DND-41 (cell line): ENCODE measurements around the gene NAA15.

Source experiments
- EZH2 ChIP-seq: IDR thresholded peaks from 3 replicates; pipeline ENCODE4 v1.6.1; 2012; ENCODE audit warnings: borderline replicate concordance, low read depth, mild to moderate bottlenecking, moderate library complexity, low read length, inconsistent platforms; ENCODE audit not compliant: severe bottlenecking
- TF ChIP-seq, protein P1 (sequence below): IDR thresholded peaks from 2 replicates; pipeline ENCODE4 v1.5.1; 2012; ENCODE audit warnings: borderline replicate concordance, low read length, moderate library complexity, mild to moderate bottlenecking; ENCODE audit not compliant: poor library complexity, severe bottlenecking; ENCODE audit errors: extremely low read depth

DNA sequence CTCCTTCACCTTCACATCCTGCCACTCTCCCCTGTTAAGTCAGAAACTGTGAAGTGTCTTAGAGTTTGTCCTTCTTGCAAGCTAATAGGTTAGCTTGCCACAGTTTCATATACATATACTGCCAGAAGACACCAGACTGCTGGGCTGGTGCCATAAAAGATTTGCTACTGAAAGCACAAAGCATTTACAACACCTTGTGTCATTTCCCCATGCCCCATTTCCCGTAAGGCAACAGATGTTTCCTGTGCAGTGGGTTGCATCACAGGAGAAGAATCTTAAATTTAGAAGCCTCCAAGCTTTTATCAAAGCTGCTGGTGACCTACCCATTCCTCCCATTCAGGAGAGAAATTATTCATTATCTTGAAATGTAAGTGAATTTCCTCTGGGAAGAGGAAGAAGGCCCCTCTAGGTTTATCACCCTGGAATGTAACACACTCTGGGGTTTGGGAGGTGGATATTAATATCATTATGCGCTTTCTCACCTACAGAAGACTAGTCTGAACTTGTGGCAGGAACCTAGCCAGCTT, 118.1 kb downstream of the NAA15 start:
- TF ChIP-seq EZH2, result no peak
- TF ChIP-seq, protein P1, sequence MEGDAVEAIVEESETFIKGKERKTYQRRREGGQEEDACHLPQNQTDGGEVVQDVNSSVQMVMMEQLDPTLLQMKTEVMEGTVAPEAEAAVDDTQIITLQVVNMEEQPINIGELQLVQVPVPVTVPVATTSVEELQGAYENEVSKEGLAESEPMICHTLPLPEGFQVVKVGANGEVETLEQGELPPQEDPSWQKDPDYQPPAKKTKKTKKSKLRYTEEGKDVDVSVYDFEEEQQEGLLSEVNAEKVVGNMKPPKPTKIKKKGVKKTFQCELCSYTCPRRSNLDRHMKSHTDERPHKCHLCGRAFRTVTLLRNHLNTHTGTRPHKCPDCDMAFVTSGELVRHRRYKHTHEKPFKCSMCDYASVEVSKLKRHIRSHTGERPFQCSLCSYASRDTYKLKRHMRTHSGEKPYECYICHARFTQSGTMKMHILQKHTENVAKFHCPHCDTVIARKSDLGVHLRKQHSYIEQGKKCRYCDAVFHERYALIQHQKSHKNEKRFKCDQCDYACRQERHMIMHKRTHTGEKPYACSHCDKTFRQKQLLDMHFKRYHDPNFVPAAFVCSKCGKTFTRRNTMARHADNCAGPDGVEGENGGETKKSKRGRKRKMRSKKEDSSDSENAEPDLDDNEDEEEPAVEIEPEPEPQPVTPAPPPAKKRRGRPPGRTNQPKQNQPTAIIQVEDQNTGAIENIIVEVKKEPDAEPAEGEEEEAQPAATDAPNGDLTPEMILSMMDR, result no peak
